ENCODE results near the gene ZKSCAN4. TPM values are rescaled to one million over a fixed set of nuclear protein-coding genes. Genes with fewer than 3 reads are reported as not detected.
A peak's percentile ranks its signal among the peaks of the same experiment; 100 is the strongest.

Gene ZKSCAN4
- total RNA-seq, 2 experiments from 2014 or later: 0.84 to 1.6 TPM

- Mint-ChIP-seq H3K36me3 (ENCODE audit: low read depth) (peaks cover 29% of the 10 kb centered on the region), H3K27ac (no peak overlapping the region)
Observed at GRCh38 chr6:28280595-28281287, 28.7 kb upstream of the ZKSCAN4 start.

GRCh38 chr6:28277746-28278145 is 25.7 kb upstream of the ZKSCAN4 start:
- peaks cover 45% of the 10 kb centered on the region for H3K36me3 ChIP-seq (ENCODE audit: insufficient read depth, low read length)
- peaks cover 8 to 13% of the 10 kb centered on the region in 2 experiments for H3K27me3 ChIP-seq (ENCODE audit: control insufficient read depth in 1 of 2, insufficient read depth in 2 of 2, low read length in 2 of 2)
- no peak for ATAC-seq (ENCODE audit: poor library complexity)
- Mint-ChIP-seq H3K4me3 (no peak overlapping the region), H3K27ac (no peak overlapping the region), H3K9me3 (no peaks in the 10 kb centered on the region), H3K4me1 (ENCODE audit: low read depth) (peaks cover 14% of the 10 kb centered on the region), H3K36me3 (ENCODE audit: low read depth) (peaks cover 59% of the 10 kb centered on the region), H3K27me3 (peaks cover 15% of the 10 kb centered on the region)
- H3K4me3 ChIP-seq (ENCODE audit: low read length): no peak overlapping the region
- TF ChIP-seq CTCF (IDR thresholded peaks at IDR 0.05): no peak
- POLR2A ChIA-PET: interaction anchor here (1.1 kb wide), 1 partner anchor 11 kb away, joined by 3 read pairs; the partner anchor contains the start of gene ZSCAN26
- intact Hi-C loops (cut with DNase I, micrococcal nuclease): no loop called here
- no peak overlapping the region for H3K27ac ChIP-seq (ENCODE audit: low read depth in 1 of 2, low read length in 2 of 2)
- no peak for DNase-seq
- CTCF ChIA-PET: interaction anchor here (1.5 kb wide), 1 partner anchor 73 kb away, joined by 3 read pairs; no protein-coding TSS in a partner anchor
- H3K9me3 ChIP-seq (ENCODE audit: control insufficient read depth in 1 of 2, insufficient read depth in 1 of 2, low read length in 2 of 2): no peaks in the 10 kb centered on the region
- peaks cover 10% of the 10 kb centered on the region for H3K4me1 ChIP-seq (ENCODE audit: insufficient read depth, low read length)

More at GRCh38 chr6:28280595-28281287, 28.7 kb upstream of the ZKSCAN4 start:
- intact Hi-C loops (cut with DNase I, micrococcal nuclease): no loop called here
- Mint-ChIP-seq H3K4me3 (peak overlapping the region; percentile 67), H3K9me3 (no peaks in the 10 kb centered on the region), H3K4me1 (ENCODE audit: low read depth) (peaks cover 8% of the 10 kb centered on the region), H3K27me3 (peaks cover 41% of the 10 kb centered on the region)
- ChIA-PET POLR2A (interaction anchor here (1.1 to 1.2 kb wide), 2 partner anchors 13 to 28 kb away, joined by 3 to 12 read pairs; partner anchors contain the start of genes ZKSCAN4 and ZSCAN26), CTCF (interaction anchor here (1.6 kb wide), 1 partner anchor 75 kb away, joined by 6 read pairs; no protein-coding TSS in a partner anchor)
- Histone ChIP-seq H3K4me3 (ENCODE audit: low read length) (peak overlapping the region; percentile 46), H3K9me3 (ENCODE audit: control insufficient read depth in 1 of 2, insufficient read depth in 1 of 2, low read length in 2 of 2) (peaks cover 0 to 4% of the 10 kb centered on the region in 2 experiments), H3K36me3 (ENCODE audit: insufficient read depth, low read length) (peaks cover 15% of the 10 kb centered on the region), H3K27me3 (ENCODE audit: control insufficient read depth in 1 of 2, insufficient read depth in 2 of 2, low read length in 2 of 2) (peaks cover 12 to 33% of the 10 kb centered on the region in 2 experiments), H3K4me1 (ENCODE audit: insufficient read depth, low read length) (peaks cover 10% of the 10 kb centered on the region), H3K27ac (ENCODE audit: low read depth in 1 of 2, low read length in 2 of 2) (no peak overlapping the region)
- DNase-seq (no peak), ATAC-seq (ENCODE audit: poor library complexity) (no peak)
- no peak for TF ChIP-seq CTCF (IDR thresholded peaks at IDR 0.05)

GRCh38 chr6:28274888-28275287 is 22.8 kb upstream of the ZKSCAN4 start:
- Mint-ChIP-seq H3K4me3 (no peak overlapping the region), H3K27ac (peak overlapping the region; percentile 34), H3K4me1 (ENCODE audit: low read depth) (peaks cover 16% of the 10 kb centered on the region), H3K9me3 (no peaks in the 10 kb centered on the region), H3K27me3 (no peaks in the 10 kb centered on the region), H3K36me3 (ENCODE audit: low read depth) (peaks cover 85% of the 10 kb centered on the region)
- no peak for TF ChIP-seq CTCF (IDR thresholded peaks at IDR 0.05)
- POLR2A ChIA-PET: no interaction called here
- intact Hi-C loops (cut with DNase I, micrococcal nuclease): no loop called here
- no peaks in the 10 kb centered on the region for H3K27me3 ChIP-seq (ENCODE audit: control insufficient read depth in 1 of 2, insufficient read depth in 2 of 2, low read length in 2 of 2)
- no peak overlapping the region for H3K27ac ChIP-seq (ENCODE audit: low read depth in 1 of 2, low read length in 2 of 2)
- CTCF ChIA-PET: interaction anchor here (1.0 kb wide), 1 partner anchor 81 kb away, joined by 3 read pairs; no protein-coding TSS in a partner anchor
- H3K4me1 ChIP-seq (ENCODE audit: insufficient read depth, low read length): no peaks in the 10 kb centered on the region
- H3K36me3 ChIP-seq (ENCODE audit: insufficient read depth, low read length): peaks cover 62% of the 10 kb centered on the region
- no peak for ATAC-seq (ENCODE audit: poor library complexity)
- no peaks in the 10 kb centered on the region for H3K9me3 ChIP-seq (ENCODE audit: control insufficient read depth in 1 of 2, insufficient read depth in 1 of 2, low read length in 2 of 2)
- no peak for DNase-seq
- no peak overlapping the region for H3K4me3 ChIP-seq (ENCODE audit: low read length)

All from CD4-positive, alpha-beta T cell (primary cell).